Suprapubic skin (tissue), 4 donors: ENCODE measurements around the gene NCLN. TPM values are rescaled to one million over a fixed set of nuclear protein-coding genes. Genes with fewer than 3 reads are reported as not detected.
"Not testable (repeated sequence)": the region's sequence is repeated elsewhere in the genome, so short reads cannot be mapped to it uniquely, and the experiment has no call there.

Experiments
- DNase-seq, 2 donors: peaks; one replicate each; pipeline ENCODE4 v3.0.0-alpha.2; 2019; ENCODE audit warnings: low spot score in 2 of 2
- H3K27ac ChIP-seq: fragments of 200-600 bp; sonication (generic); one replicate; pipeline ENCODE4 v1.5.1; 2019
- H3K27me3 ChIP-seq: fragments of 200-600 bp; sonication (generic); one replicate; pipeline ENCODE4 v1.5.1; 2019
- H3K36me3 ChIP-seq: fragments of 200-600 bp; sonication (generic); one replicate; pipeline ENCODE4 v1.5.1; 2019
- H3K4me1 ChIP-seq: fragments of 200-600 bp; sonication (generic); one replicate; pipeline ENCODE4 v1.5.1; 2019
- H3K4me3 ChIP-seq: fragments of 200-600 bp; sonication (generic); one replicate; pipeline ENCODE4 v1.5.1; 2019; ENCODE audit warnings: mild to moderate bottlenecking
- H3K9me3 ChIP-seq: fragments of 200-600 bp; sonication (generic); one replicate; pipeline ENCODE4 v1.5.1; 2019
- CTCF ChIP-seq, 2 donors: fragments of 200-600 bp in 1 of 2; fragments of 450-650 bp in 1 of 2; sonication (generic) in 1 of 2; IDR thresholded peaks; one replicate each; pipeline ENCODE4 v1.5.1; 2016 to 2019; ENCODE audit warnings: antibody characterized with exemption in 2 of 2, mild to moderate bottlenecking in 1 of 2, moderate library complexity in 1 of 2
- EP300 ChIP-seq: sonication (generic); formaldehyde crosslinking; IDR thresholded peaks from one replicate; pipeline ENCODE4 v1.6.1; 2017; ENCODE audit warnings: antibody characterized with exemption
- POLR2A ChIP-seq, 2 donors: fragments of 450-650 bp; IDR thresholded peaks; one replicate each; pipeline ENCODE4 v1.6.1; 2017; ENCODE audit warnings: antibody characterized with exemption in 2 of 2, mild to moderate bottlenecking in 2 of 2, moderate library complexity in 2 of 2
- POLR2AphosphoS5 ChIP-seq, 3 donors: sonication (generic); formaldehyde crosslinking; IDR thresholded peaks; one replicate each; pipeline ENCODE4 v1.6.1; 2017; ENCODE audit warnings: antibody characterized with exemption in 3 of 3
- WGBS: methylation state at CpG from one replicate; pipeline ENCODE4 v1.1.5; 2018; 5-methylcytosine and 5-hydroxymethylcytosine counted together
- total RNA-seq, 4 donors: library from RNA; depleted of rRNA; stranded (reverse); fragments of >200 nt; gene quantifications; one replicate each; pipeline ENCODE4 v1.1.0, GENCODE V29; 2016

The NCLN gene
- total RNA-seq, 4 donors from 2014 or later, result 31.1 to 66.7 (median 35.0) TPM

- peaks cover 21% of the 10 kb centered on the region for H3K36me3 ChIP-seq
- TF ChIP-seq POLR2AphosphoS5 (IDR thresholded peaks at IDR 0.05) (no peak), EP300 (no peak), CTCF (IDR thresholded peaks at IDR 0.05) (no peak), POLR2A (IDR thresholded peaks at IDR 0.05) (no peak)
Measured at GRCh38 chr19:3196064-3196932, 10.6 kb downstream of the NCLN start.

DNA sequence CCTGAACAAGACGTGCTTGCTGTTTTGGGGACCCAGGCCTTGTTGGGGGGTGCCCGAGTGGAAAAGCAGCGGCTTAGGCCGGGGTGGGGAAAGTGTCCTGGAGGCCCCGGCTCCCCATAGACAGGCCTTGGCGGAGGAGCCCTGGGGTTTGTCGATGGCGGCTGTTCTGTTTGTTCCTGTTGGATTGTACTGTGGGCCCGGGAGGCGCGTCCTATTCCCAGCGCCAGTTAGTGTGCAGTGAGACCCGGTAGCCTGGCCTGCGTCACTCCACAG, 11.1 kb downstream of the NCLN start:
- H3K27ac ChIP-seq, result no peak overlapping the region
- DNase-seq, result no peak
- no peak overlapping the region for H3K4me3 ChIP-seq
- TF ChIP-seq POLR2AphosphoS5 (IDR thresholded peaks at IDR 0.05), result no peak
- TF ChIP-seq EP300, result no peak
- TF ChIP-seq CTCF (IDR thresholded peaks at IDR 0.05), result no peak
- TF ChIP-seq POLR2A (IDR thresholded peaks at IDR 0.05), result no peak
- no peaks in the 10 kb centered on the region for H3K9me3 ChIP-seq
- WGBS, result 86% methylated on average over 7 of the region's 14 CpGs
- H3K4me1 ChIP-seq, result no peaks in the 10 kb centered on the region
- H3K36me3 ChIP-seq, result peaks cover 27% of the 10 kb centered on the region
- H3K27me3 ChIP-seq, result no peaks in the 10 kb centered on the region

More at GRCh38 chr19:3196064-3196932, 10.6 kb downstream of the NCLN start:
- WGBS, result 91% methylated on average over 32 of the region's 42 CpGs
- Histone ChIP-seq H3K27ac (no peak overlapping the region), H3K9me3 (no peaks in the 10 kb centered on the region), H3K4me1 (no peaks in the 10 kb centered on the region), H3K4me3 (no peak overlapping the region), H3K27me3 (no peaks in the 10 kb centered on the region)
- no peak for DNase-seq

DNA sequence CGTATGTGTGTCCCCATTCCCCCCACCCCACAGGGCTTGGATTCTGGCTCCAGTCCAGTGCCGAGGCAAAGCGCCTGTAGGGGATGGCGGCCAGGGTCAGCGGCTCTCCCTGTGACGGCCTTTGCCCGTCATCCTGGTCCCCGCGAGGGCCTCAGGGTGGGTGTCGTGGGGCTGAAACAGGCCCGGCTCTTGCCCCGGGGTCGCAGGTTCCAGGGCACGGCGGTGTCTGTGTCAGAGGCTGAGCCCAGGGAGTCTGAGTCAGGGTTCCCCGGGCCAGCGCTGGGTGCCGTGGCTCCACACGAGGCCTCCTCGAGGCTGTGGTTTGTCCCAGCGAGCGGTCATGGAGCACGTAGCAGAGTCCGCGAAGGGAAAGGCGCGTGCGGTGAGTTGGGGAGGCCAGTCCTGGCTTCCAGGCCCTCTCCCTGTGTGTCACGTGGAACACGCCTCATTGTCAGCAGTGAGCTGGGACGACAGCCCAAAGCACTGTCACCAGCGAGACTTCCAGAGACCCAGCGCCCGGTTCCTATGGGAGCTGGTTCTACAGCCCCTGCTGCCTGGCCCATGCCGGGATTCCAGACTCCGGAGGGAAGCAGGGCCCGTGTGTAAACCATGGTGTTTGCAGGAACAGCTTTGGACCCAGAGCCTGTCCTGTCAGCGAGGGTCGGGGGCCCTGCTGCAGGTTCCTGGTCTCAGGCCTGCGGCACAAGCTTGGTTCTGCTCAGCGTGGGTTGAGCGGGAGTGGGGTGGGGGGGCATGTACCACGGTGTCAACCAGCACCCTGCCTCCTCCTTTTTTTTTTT, 13.4 kb downstream of the NCLN start:
- peaks cover 38% of the 10 kb centered on the region for H3K36me3 ChIP-seq
- H3K4me3 ChIP-seq, result no peak overlapping the region
- no peak overlapping the region for H3K27ac ChIP-seq
- no peaks in the 10 kb centered on the region for H3K9me3 ChIP-seq
- no peaks in the 10 kb centered on the region for H3K27me3 ChIP-seq
- no peak for DNase-seq
- TF ChIP-seq POLR2A (IDR thresholded peaks at IDR 0.05), result no peak
- TF ChIP-seq CTCF (IDR thresholded peaks at IDR 0.05), result no peak
- TF ChIP-seq POLR2AphosphoS5 (IDR thresholded peaks at IDR 0.05), result no peak
- no peak for TF ChIP-seq EP300
- 87% methylated on average over 24 of the region's 43 CpGs for WGBS
- H3K4me1 ChIP-seq, result no peaks in the 10 kb centered on the region

- Histone ChIP-seq H3K36me3 (peaks cover 58% of the 10 kb centered on the region), H3K27me3 (no peaks in the 10 kb centered on the region), H3K4me1 (no peaks in the 10 kb centered on the region), H3K27ac (no peak overlapping the region), H3K9me3 (no peaks in the 10 kb centered on the region), H3K4me3 (no peak overlapping the region)
- TF ChIP-seq EP300, result no peak
- peak in 1 of 2 donors; percentile 51 for DNase-seq
- WGBS, result 93% methylated on average over 30 of the region's 39 CpGs
Measured at GRCh38 chr19:3201072-3201700, 15.5 kb downstream of the NCLN start.

GRCh38 chr19:3201911-3202310, 16.2 kb downstream of the NCLN start:
- WGBS, result 75% methylated on average over 4 of the region's 14 CpGs
- no peaks in the 10 kb centered on the region for H3K4me1 ChIP-seq
- no peak overlapping the region for H3K4me3 ChIP-seq
- no peak for DNase-seq
- peaks cover 66% of the 10 kb centered on the region for H3K36me3 ChIP-seq
- H3K9me3 ChIP-seq, result no peaks in the 10 kb centered on the region
- no peaks in the 10 kb centered on the region for H3K27me3 ChIP-seq
- TF ChIP-seq POLR2A (IDR thresholded peaks at IDR 0.05) (no peak), POLR2AphosphoS5 (IDR thresholded peaks at IDR 0.05) (no peak)
- no peak overlapping the region for H3K27ac ChIP-seq

- H3K4me3 ChIP-seq, result no peak overlapping the region
- no peaks in the 10 kb centered on the region for H3K27me3 ChIP-seq
- 91% methylated on average over 6 of the region's 12 CpGs for WGBS
- H3K9me3 ChIP-seq, result no peaks in the 10 kb centered on the region
- peaks cover 70% of the 10 kb centered on the region for H3K36me3 ChIP-seq
- H3K27ac ChIP-seq, result no peak overlapping the region
- TF ChIP-seq POLR2AphosphoS5 (IDR thresholded peaks at IDR 0.05) (no peak), CTCF (IDR thresholded peaks at IDR 0.05) (no peak)
- DNase-seq, result no peak
- no peaks in the 10 kb centered on the region for H3K4me1 ChIP-seq
Measured at GRCh38 chr19:3202346-3202745, 16.6 kb downstream of the NCLN start.

DNA sequence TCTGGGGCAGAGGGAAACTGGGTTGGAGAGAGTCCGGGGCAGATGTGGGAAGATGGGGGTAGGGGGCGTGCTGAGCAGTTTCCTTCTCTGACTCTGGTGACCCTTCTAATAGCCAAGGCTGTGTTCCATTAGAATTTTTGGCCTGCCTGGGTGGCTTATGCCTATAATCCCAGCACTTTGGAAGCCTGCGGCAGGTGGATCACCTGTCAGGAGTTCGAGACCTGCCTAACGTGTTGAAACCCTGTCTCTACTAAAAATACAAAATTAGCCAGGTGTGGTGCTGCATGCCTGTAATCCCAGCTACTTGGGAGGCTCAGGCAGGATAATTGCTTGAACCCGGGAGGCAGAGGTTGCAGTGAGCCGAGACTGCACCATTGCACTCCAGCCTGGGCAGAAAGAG, 17.2 kb downstream of the NCLN start:
- H3K4me1 ChIP-seq, H3K4me3 ChIP-seq, H3K27ac ChIP-seq, H3K9me3 ChIP-seq, H3K27me3 ChIP-seq, DNase-seq: not testable (repeated sequence)
- peaks cover 76% of the 10 kb centered on the region for H3K36me3 ChIP-seq
- 96% methylated on average over 7 of the region's 7 CpGs for WGBS
